Stomach (tissue), 4 donors: ENCODE data around the gene NFIC.

Experiments
- CTCF ChIP-seq, 7 experiments: fragments of 450-650 bp in 4 of 7; fragments of 200-600 bp in 3 of 7; sonication (generic) in 3 of 7; IDR thresholded peaks; one replicate each; pipeline ENCODE4 v1.5.1; 2016 to 2019; ENCODE audit warnings: antibody characterized with exemption in 7 of 7, control low read depth in 2 of 7, mild to moderate bottlenecking in 1 of 7
- POLR2A ChIP-seq, 4 donors: fragments of 450-650 bp; IDR thresholded peaks; one replicate each; pipeline ENCODE4 v1.6.1; 2016; ENCODE audit warnings: antibody characterized with exemption in 4 of 4, control low read depth in 2 of 4, mild to moderate bottlenecking in 1 of 4, moderate library complexity in 1 of 4
- POLR2AphosphoS5 ChIP-seq, 3 donors: sonication (generic); formaldehyde crosslinking; IDR thresholded peaks; one replicate each; pipeline ENCODE4 v1.6.1; 2016; ENCODE audit warnings: antibody characterized with exemption in 3 of 3

- TF ChIP-seq CTCF (IDR thresholded peaks at IDR 0.05), result no peak
- TF ChIP-seq POLR2A (IDR thresholded peaks at IDR 0.05), result no peak
- TF ChIP-seq POLR2AphosphoS5 (IDR thresholded peaks at IDR 0.05), result peak in 2 of 3 donors; percentile 36 to 58
Observed at GRCh38 chr19:3374369-3375112, 8.2 kb downstream of the NFIC start.
